ENCODE data around the gene EPHB3. TPM values are rescaled to one million over a fixed set of nuclear protein-coding genes. Genes with fewer than 3 reads are reported as not detected.

EPHB3 gene
- total RNA-seq, 3 donors from 2014 or later (not counting 1 experiment from before 2014, with no cell fraction given), result not detected

DNA sequence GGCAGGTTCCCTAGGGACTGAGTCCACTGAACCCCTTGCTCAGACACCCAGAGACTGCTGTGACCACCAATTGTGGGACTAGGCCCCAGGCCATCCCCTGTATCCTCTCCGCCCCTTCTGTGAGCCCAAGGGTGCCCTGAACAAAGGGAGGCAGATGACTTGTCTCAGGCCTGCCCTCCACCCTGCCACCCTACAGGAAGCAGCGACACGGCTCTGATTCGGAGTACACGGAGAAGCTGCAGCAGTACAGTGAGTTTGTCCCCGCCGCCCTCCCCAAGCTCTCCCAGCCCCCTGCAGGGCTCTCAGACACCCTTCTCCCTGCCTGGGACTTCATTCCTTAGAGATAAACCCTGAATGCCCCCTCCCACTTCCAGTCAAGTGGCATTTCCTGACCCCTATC, 16.6 kb downstream of the EPHB3 start:
- TF ChIP-seq CTCF (IDR thresholded peaks at IDR 0.05), result no peak
- intact Hi-C loops (cut with micrococcal nuclease), result no loop called here
- H3K27me3 Mint-ChIP-seq (ENCODE audit: low read depth in 2 of 2), result peaks cover 23 to 29% of the 10 kb centered on the region in 2 donors
- whole genome bisulfite sequencing (ENCODE audit: insufficient coverage), result 88% methylated on average over 7 of the region's 7 CpGs
- ATAC-seq, result no peak
- no peak overlapping the region for H3K27ac ChIP-seq (ENCODE audit: low read length)
- H3K9me3 ChIP-seq (ENCODE audit: control insufficient read depth, insufficient read depth, low read length), result no peaks in the 10 kb centered on the region
- H3K9me3 Mint-ChIP-seq, result no peaks in the 10 kb centered on the region
- H3K36me3 ChIP-seq (ENCODE audit: control insufficient read depth, insufficient read depth, low read length), result no peaks in the 10 kb centered on the region
- no peaks in the 10 kb centered on the region for H3K36me3 Mint-ChIP-seq
- no peak for DNase-seq
- H3K27ac Mint-ChIP-seq, result no peak overlapping the region
- H3K4me3 ChIP-seq (ENCODE audit: low read length), result no peak overlapping the region
- peaks cover 0 to 9% of the 10 kb centered on the region in 2 donors for H3K4me1 Mint-ChIP-seq
- peaks cover 5% of the 10 kb centered on the region for H3K4me1 ChIP-seq (ENCODE audit: control insufficient read depth, insufficient read depth, low read length)
- H3K4me3 Mint-ChIP-seq, result no peak overlapping the region
- peaks cover 15% of the 10 kb centered on the region for H3K27me3 ChIP-seq (ENCODE audit: control insufficient read depth, insufficient read depth, low read length)

DNA sequence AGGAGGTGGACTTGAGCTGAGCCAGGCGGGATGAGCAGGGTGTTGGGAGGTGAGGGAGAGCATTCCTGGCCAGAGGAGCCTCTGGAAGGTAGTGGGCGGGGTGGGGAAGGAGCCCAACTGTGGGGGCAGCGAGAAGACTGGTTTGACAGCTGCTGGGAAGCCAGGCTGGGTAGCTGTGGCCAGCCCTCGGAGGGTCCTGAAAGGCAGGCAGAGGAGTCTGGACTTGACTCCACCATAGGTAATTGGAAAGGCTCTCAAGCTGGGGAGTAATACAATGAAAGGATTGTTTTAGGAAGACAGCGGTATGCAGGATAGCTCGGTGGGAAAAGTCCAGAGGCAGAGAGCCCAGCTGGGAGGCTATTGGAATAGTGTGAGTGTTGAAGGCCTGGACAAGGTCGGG, 17.2 kb downstream of the EPHB3 start:
- no peak for TF ChIP-seq CTCF (IDR thresholded peaks at IDR 0.05)
- intact Hi-C loops (cut with micrococcal nuclease), result no loop called here
- ATAC-seq, result no peak
- peaks cover 7% of the 10 kb centered on the region for H3K4me1 ChIP-seq (ENCODE audit: control insufficient read depth, insufficient read depth, low read length)
- H3K27ac Mint-ChIP-seq, result no peak overlapping the region
- no peaks in the 10 kb centered on the region for H3K36me3 ChIP-seq (ENCODE audit: control insufficient read depth, insufficient read depth, low read length)
- peaks cover 0 to 9% of the 10 kb centered on the region in 2 donors for H3K4me1 Mint-ChIP-seq
- H3K27me3 Mint-ChIP-seq (ENCODE audit: low read depth in 2 of 2), result peaks cover 23 to 28% of the 10 kb centered on the region in 2 donors
- no peak overlapping the region for H3K4me3 ChIP-seq (ENCODE audit: low read length)
- peaks cover 16% of the 10 kb centered on the region for H3K27me3 ChIP-seq (ENCODE audit: control insufficient read depth, insufficient read depth, low read length)
- no peak for DNase-seq
- no peaks in the 10 kb centered on the region for H3K9me3 ChIP-seq (ENCODE audit: control insufficient read depth, insufficient read depth, low read length)
- H3K36me3 Mint-ChIP-seq, result no peaks in the 10 kb centered on the region
- WGBS (ENCODE audit: insufficient coverage), result 86% methylated on average over 7 of the region's 7 CpGs
- H3K9me3 Mint-ChIP-seq, result no peaks in the 10 kb centered on the region
- no peak overlapping the region for H3K4me3 Mint-ChIP-seq
- H3K27ac ChIP-seq (ENCODE audit: low read length), result no peak overlapping the region

GRCh38 chr3:184579513-184579912, 17.9 kb downstream of the EPHB3 start:
- DNase-seq, result no peak
- Mint-ChIP-seq H3K27me3 (ENCODE audit: low read depth in 2 of 2) (peaks cover 26 to 32% of the 10 kb centered on the region in 2 donors), H3K36me3 (no peaks in the 10 kb centered on the region), H3K9me3 (no peaks in the 10 kb centered on the region), H3K27ac (no peak overlapping the region), H3K4me1 (peaks cover 0 to 9% of the 10 kb centered on the region in 2 donors), H3K4me3 (no peak overlapping the region)
- no peak for ATAC-seq
- H3K27me3 ChIP-seq (ENCODE audit: control insufficient read depth, insufficient read depth, low read length), result peaks cover 20% of the 10 kb centered on the region
- WGBS (ENCODE audit: insufficient coverage), result 81% methylated on average over 22 of the region's 22 CpGs
- no peak overlapping the region for H3K27ac ChIP-seq (ENCODE audit: low read length)
- peaks cover 10% of the 10 kb centered on the region for H3K4me1 ChIP-seq (ENCODE audit: control insufficient read depth, insufficient read depth, low read length)
- H3K36me3 ChIP-seq (ENCODE audit: control insufficient read depth, insufficient read depth, low read length), result no peaks in the 10 kb centered on the region
- intact Hi-C loops (cut with micrococcal nuclease), result no loop called here
- no peak for TF ChIP-seq CTCF (IDR thresholded peaks at IDR 0.05)
- no peaks in the 10 kb centered on the region for H3K9me3 ChIP-seq (ENCODE audit: control insufficient read depth, insufficient read depth, low read length)
- no peak overlapping the region for H3K4me3 ChIP-seq (ENCODE audit: low read length)

DNA sequence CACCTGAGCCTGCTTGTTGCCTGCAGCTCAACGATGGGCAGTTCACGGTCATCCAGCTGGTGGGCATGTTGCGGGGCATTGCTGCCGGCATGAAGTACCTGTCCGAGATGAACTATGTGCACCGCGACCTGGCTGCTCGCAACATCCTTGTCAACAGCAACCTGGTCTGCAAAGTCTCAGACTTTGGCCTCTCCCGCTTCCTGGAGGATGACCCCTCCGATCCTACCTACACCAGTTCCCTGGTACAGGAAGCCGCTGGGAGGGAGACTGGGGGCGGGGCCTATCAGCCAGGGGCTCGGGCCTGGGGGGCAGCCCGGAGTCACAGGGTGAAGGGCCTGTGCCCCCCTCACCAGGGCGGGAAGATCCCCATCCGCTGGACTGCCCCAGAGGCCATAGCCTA, 18.8 kb downstream of the EPHB3 start:
- no peak overlapping the region for H3K27ac ChIP-seq (ENCODE audit: low read length)
- H3K4me3 Mint-ChIP-seq, result no peak overlapping the region
- ATAC-seq (no peak), DNase-seq (no peak)
- H3K4me3 ChIP-seq (ENCODE audit: low read length), result no peak overlapping the region
- no peaks in the 10 kb centered on the region for H3K36me3 Mint-ChIP-seq
- peaks cover 10% of the 10 kb centered on the region for H3K4me1 ChIP-seq (ENCODE audit: control insufficient read depth, insufficient read depth, low read length)
- peaks cover 29 to 34% of the 10 kb centered on the region in 2 donors for H3K27me3 Mint-ChIP-seq (ENCODE audit: low read depth in 2 of 2)
- H3K36me3 ChIP-seq (ENCODE audit: control insufficient read depth, insufficient read depth, low read length), result no peaks in the 10 kb centered on the region
- intact Hi-C loops (cut with micrococcal nuclease), result no loop called here
- no peaks in the 10 kb centered on the region for H3K9me3 Mint-ChIP-seq
- no peak overlapping the region for H3K27ac Mint-ChIP-seq
- no peak for TF ChIP-seq CTCF (IDR thresholded peaks at IDR 0.05)
- no peaks in the 10 kb centered on the region for H3K9me3 ChIP-seq (ENCODE audit: control insufficient read depth, insufficient read depth, low read length)
- H3K4me1 Mint-ChIP-seq, result peaks cover 0 to 9% of the 10 kb centered on the region in 2 donors
- peaks cover 20% of the 10 kb centered on the region for H3K27me3 ChIP-seq (ENCODE audit: control insufficient read depth, insufficient read depth, low read length)
- 95% methylated on average over 16 of the region's 16 CpGs for WGBS (ENCODE audit: insufficient coverage)
